ENCODE measurements around the gene DAB2IP.

- no peak for TF ChIP-seq CTCF (IDR thresholded peaks at IDR 0.05; ENCODE audit: insufficient read depth, low read length, poor library complexity, severe bottlenecking)
- TF ChIP-seq EZH2phosphoT487 (conservative IDR thresholded peaks at IDR 0.05; ENCODE audit: low read length): no peak
Observed at GRCh38 chr9:121776001-121776738, 124.7 kb downstream of the DAB2IP start.
